Endothelial cell of umbilical vein (primary cell): ENCODE measurements around the gene FBXL13. TPM values are rescaled to one million over a fixed set of nuclear protein-coding genes. Genes with fewer than 3 reads are reported as not detected.

ENCODE experiments used
- BruUV-seq: library from RNA; stranded (reverse); fragments of 400-500 nt; replicated peaks from 2 replicates; lab custom pipeline; 2021; lab: Mats Ljungman, UMichigan
- CTCF ChIA-PET: fragments of 300-600, 350-600 bp; sonication (Branson Sonifier 250); formaldehyde crosslinking; loops from one replicate; lab custom pipeline; 2021; ENCODE audit warnings: antibody characterized with exemption, inconsistent platforms; lab: Charles Lee
- POLR2A ChIA-PET: fragments of 300-600, 350-600 bp; sonication (Branson Sonifier 250); formaldehyde crosslinking; loops from one replicate; lab custom pipeline; 2021; ENCODE audit warnings: antibody characterized with exemption, inconsistent platforms; lab: Charles Lee
- DNase-seq: peaks from one replicate; pipeline ENCODE4 v3.0.0-alpha.2; 2011; ENCODE audit warnings: low read depth, low spot score
- FAIRE-seq: peaks from 2 replicates; lab custom pipeline; 2011; peaks lifted over from hg19 to GRCh38; lab: Jason Lieb, UNC
- H2AFZ ChIP-seq: 2 replicates; pipeline ENCODE4 v1.6.0; 2012; ENCODE audit warnings: low read depth, low read length, control low read depth, inconsistent platforms
- H3K27ac ChIP-seq: 2 replicates; pipeline ENCODE4 v1.5.1; 2011; ENCODE audit warnings: low read depth, mild to moderate bottlenecking, control low read depth, low read length, moderate library complexity; ENCODE audit not compliant: insufficient read depth
- H3K27me3 ChIP-seq, 2 experiments: 2 replicates each; pipeline versions ENCODE4 v1.6.0 to v1.6.1; 2011; ENCODE audit warnings: low read length in 2 of 2, mixed read lengths in 1 of 2; ENCODE audit not compliant: control insufficient read depth in 2 of 2, insufficient read depth in 2 of 2
- H3K36me3 ChIP-seq, 2 experiments: 2 replicates in 1 of 2; 3 replicates in 1 of 2; pipeline ENCODE4 v1.5.1; 2011; ENCODE audit warnings: low read length in 2 of 2, mild to moderate bottlenecking in 1 of 2, moderate library complexity in 1 of 2; ENCODE audit not compliant: control insufficient read depth in 2 of 2, insufficient read depth in 2 of 2; ENCODE audit errors: extremely low read depth in 1 of 2
- H3K4me1 ChIP-seq: 3 replicates; pipeline ENCODE4 v1.5.1; 2011; ENCODE audit warnings: mild to moderate bottlenecking, low read length; ENCODE audit not compliant: control insufficient read depth, insufficient read depth; ENCODE audit errors: extremely low read depth
- H3K4me2 ChIP-seq: 2 replicates; pipeline ENCODE4 v1.6.1; 2011; ENCODE audit warnings: low read length, control low read depth, mixed read lengths; ENCODE audit not compliant: insufficient read depth
- H3K4me3 ChIP-seq, 3 experiments: fragments of 200-600 bp in 1 of 3; sonication (generic), shearing (Covaris generic) in 1 of 3; replicated peaks in 1 of 3; 2 replicates each; pipeline ENCODE4 v1.5.1; 2011 to 2016; ENCODE audit warnings: control low read depth in 3 of 3, low read length in 3 of 3, mild to moderate bottlenecking in 2 of 3, inconsistent platforms in 1 of 3, low read depth in 1 of 3, moderate library complexity in 1 of 3; ENCODE audit not compliant: insufficient read depth in 1 of 3
- H3K79me2 ChIP-seq: 2 replicates; pipeline ENCODE4 v1.6.0; 2012; ENCODE audit warnings: low read length, inconsistent platforms; ENCODE audit not compliant: control insufficient read depth, insufficient read depth
- H3K9ac ChIP-seq: replicated peaks from 2 replicates; pipeline ENCODE3; 2011; ENCODE audit warnings: low read length, control low read depth; ENCODE audit not compliant: insufficient read depth; ENCODE audit errors: extremely low read depth
- H3K9me1 ChIP-seq: replicated peaks from 3 replicates; pipeline ENCODE4 v1.6.0; 2011; ENCODE audit warnings: mild to moderate bottlenecking, low read length; ENCODE audit not compliant: control insufficient read depth, insufficient read depth; ENCODE audit errors: extremely low read depth
- H3K9me3 ChIP-seq: replicated peaks from 2 replicates; pipeline ENCODE4 v1.5.1; 2012; ENCODE audit warnings: low read length, inconsistent platforms; ENCODE audit not compliant: control insufficient read depth, insufficient read depth
- H4K20me1 ChIP-seq: replicated peaks from 2 replicates; pipeline ENCODE3; 2011; ENCODE audit warnings: mild to moderate bottlenecking, low read length; ENCODE audit not compliant: control insufficient read depth, insufficient read depth; ENCODE audit errors: extremely low read depth
- CTCF ChIP-seq, 2 donors: IDR thresholded peaks; 1 replicate in 1 of 2; 2 replicates in 1 of 2; pipeline ENCODE4 v1.5.1; 2011; ENCODE audit warnings: low read length in 2 of 2, mild to moderate bottlenecking in 2 of 2, moderate library complexity in 2 of 2, control low read depth in 1 of 2, inconsistent platforms in 1 of 2, low read depth in 1 of 2; ENCODE audit not compliant: insufficient read depth in 1 of 2; ENCODE audit errors: extremely low read depth in 1 of 2
- EZH2 ChIP-seq: IDR thresholded peaks from 2 replicates; pipeline ENCODE4 v1.6.1; 2012; ENCODE audit warnings: borderline replicate concordance, low read depth, mild to moderate bottlenecking, moderate library complexity, low read length, inconsistent platforms; ENCODE audit not compliant: severe bottlenecking
- FOS ChIP-seq: IDR thresholded peaks from 2 replicates; pipeline ENCODE4 v1.6.1; 2011; ENCODE audit warnings: mild to moderate bottlenecking, low read length, moderate library complexity, borderline replicate concordance; ENCODE audit not compliant: insufficient read depth
- GATA2 ChIP-seq: IDR thresholded peaks from 2 replicates; pipeline ENCODE4 v1.7.0; 2011; ENCODE audit warnings: low read depth, mild to moderate bottlenecking, moderate library complexity, mixed read lengths, low read length; ENCODE audit not compliant: insufficient read length, insufficient read depth
- JUN ChIP-seq: IDR thresholded peaks from 2 replicates; pipeline ENCODE4 v1.6.1; 2011; ENCODE audit warnings: borderline replicate concordance, low read depth; ENCODE audit not compliant: insufficient read length, insufficient read depth
- MAX ChIP-seq: IDR thresholded peaks from 2 replicates; pipeline ENCODE4 v1.6.1; 2011; ENCODE audit not compliant: insufficient read depth, insufficient read length
- POLR2A ChIP-seq: IDR thresholded peaks from 2 replicates; pipeline ENCODE4 v1.6.1; 2012; ENCODE audit warnings: low read depth, mild to moderate bottlenecking, control low read depth, low read length
- POLR2AphosphoS5 ChIP-seq: IDR thresholded peaks from 2 replicates; pipeline ENCODE4 v1.6.1; 2012; ENCODE audit warnings: low read depth, mild to moderate bottlenecking, control low read depth, low read length, moderate library complexity; ENCODE audit not compliant: insufficient read depth
- dilution Hi-C: fragments of 300-500 bp; cut with MboI; formaldehyde crosslinking; loops from one replicate; pipeline ENCODE4 v1.15.0; 2019; ENCODE audit warnings: low sequenced_read_pairs; ENCODE audit not compliant: extremely low pct_ligation_motif_present
- intact Hi-C: fragments of 100-400 bp; cut with micrococcal nuclease; formaldehyde crosslinking; loops from one replicate; pipeline ENCODE4 v1.10.0; 2022
- polyA plus RNA-seq, 4 experiments: library from polyadenylated mRNA; depleted of rRNA in 3 of 4; stranded (reverse) in 3 of 4; unstranded in 1 of 4; fragments of >200 nt; gene quantifications; 2 replicates each; pipeline versions ENCODE4 v1.2.1 to v1.2.3, GENCODE V29; 2011 to 2012; ENCODE audit warnings: missing spikeins in 1 of 4
- total RNA-seq: library from RNA; stranded (reverse); gene quantifications from 2 replicates; pipeline ENCODE4 v1.2.3, GENCODE V29; 2021

Gene FBXL13
- total and polyA plus RNA-seq, 2 donors (not counting 3 experiments of a cell fraction or from before 2014, with no cell fraction given) = 3.9 to 4.6 TPM

- no peaks in the 10 kb centered on the region for H3K27me3 ChIP-seq
- no TSS peak for BruUV-seq
- peaks cover 18% of the 10 kb centered on the region for H3K4me1 ChIP-seq
- no peaks in the 10 kb centered on the region for H4K20me1 ChIP-seq
- no peaks in the 10 kb centered on the region for H3K36me3 ChIP-seq
- FAIRE-seq (no peak), DNase-seq (no peak)
- H3K9ac ChIP-seq = no peak overlapping the region
- no peak overlapping the region for H3K4me3 ChIP-seq
- POLR2A ChIA-PET = no interaction called here
- TF ChIP-seq EZH2 = no peak
- no peak for TF ChIP-seq MAX
- TF ChIP-seq GATA2 = no peak
- no peak for TF ChIP-seq POLR2AphosphoS5
- no peak for TF ChIP-seq JUN
- TF ChIP-seq POLR2A = no peak
- TF ChIP-seq CTCF (IDR thresholded peaks at IDR 0.05; ENCODE audit: extremely low read depth in 1 of 2, insufficient read depth in 1 of 2, low read depth in 1 of 2, low read length in 2 of 2) = no peak
- TF ChIP-seq FOS = no peak
- H2AFZ ChIP-seq = no peak overlapping the region
- no peaks in the 10 kb centered on the region for H3K9me3 ChIP-seq
- no peak overlapping the region for H3K27ac ChIP-seq
- no peaks in the 10 kb centered on the region for H3K9me1 ChIP-seq
- intact Hi-C loops (no loop called here), dilution Hi-C loops (no loop called here)
- no peak overlapping the region for H3K4me2 ChIP-seq
- no peaks in the 10 kb centered on the region for H3K79me2 ChIP-seq
- CTCF ChIA-PET = no interaction called here
Measured at GRCh38 chr7:102942868-102943267, 131.7 kb downstream of the FBXL13 start.
